K562 (cell line): ENCODE measurements around the gene PRICKLE2. TPM values are rescaled to one million over a fixed set of nuclear protein-coding genes. Genes with fewer than 3 reads are reported as not detected.

Experiments
- ATAC-seq: fragments of 200-7000 bp; cut with Tn5 transposase; 3 replicates; pipeline ENCODE4 v1.9.1; 2020; ENCODE audit warnings: moderate library complexity
- BruUV-seq: library from RNA; stranded (reverse); fragments of 400-500 nt; replicated peaks from 2 replicates; lab custom pipeline; 2021; lab: Mats Ljungman, UMichigan
- CTCF ChIA-PET: fragments of 300-600 bp; formaldehyde crosslinking; extraction: SDS; loops from one replicate; lab custom pipeline; 2021; ENCODE audit warnings: low intra/inter-chr PET ratio; lab: Yijun Ruan, JAX
- POLR2A ChIA-PET: fragments of 300-600, 350-650 bp; sonication (Branson Sonifier 250); formaldehyde crosslinking; extraction: SDS; loops from one replicate; lab custom pipeline; 2021; ENCODE audit warnings: antibody characterized with exemption, inconsistent platforms; lab: Yijun Ruan, JAX
- DNase-seq, 4 experiments: peaks; one replicate each; pipeline versions ENCODE4 v3.0.0 to v3.0.0-alpha.2; 2011 to 2018; ENCODE audit warnings: low spot score in 3 of 4, mixed read lengths in 3 of 4; ENCODE audit errors: extremely low read depth in 1 of 4
- FAIRE-seq: peaks from 2 replicates; lab custom pipeline; 2011; peaks lifted over from hg19 to GRCh38; lab: Jason Lieb, UNC
- H2AFZ ChIP-seq: 2 replicates; pipeline ENCODE4 v1.6.0; 2011; ENCODE audit warnings: low read depth, low read length, control low read depth, inconsistent platforms
- H3K27ac ChIP-seq: fragments of 200-600 bp; 3 replicates; pipeline ENCODE4 v1.8.0; 2011; ENCODE audit warnings: low read depth, mild to moderate bottlenecking, control low read depth, inconsistent platforms, low read length, moderate library complexity, mixed read lengths; ENCODE audit errors: extremely low read depth
- H3K27me3 ChIP-seq, 2 experiments: fragments of 300-600 bp in 1 of 2; 2 replicates in 1 of 2; 3 replicates in 1 of 2; pipeline versions ENCODE4 v1.6.0 to v1.8.0; 2011; ENCODE audit warnings: inconsistent platforms in 2 of 2, low read length in 2 of 2, mild to moderate bottlenecking in 1 of 2, mixed read lengths in 1 of 2, moderate library complexity in 1 of 2; ENCODE audit not compliant: control insufficient read depth in 2 of 2, insufficient read depth in 2 of 2
- H3K36me3 ChIP-seq: fragments of 300-600 bp; 3 replicates; pipeline ENCODE4 v1.8.0; 2011; ENCODE audit warnings: mild to moderate bottlenecking, low read length, inconsistent platforms; ENCODE audit not compliant: control insufficient read depth, insufficient read depth
- H3K4me1 ChIP-seq, 2 experiments: fragments of 200-600 bp in 1 of 2; replicated peaks in 1 of 2; 2 replicates in 1 of 2; 3 replicates in 1 of 2; pipeline versions ENCODE4 v1.5.1 to v1.8.0; 2011; ENCODE audit warnings: inconsistent platforms in 2 of 2, low read length in 2 of 2, mild to moderate bottlenecking in 1 of 2, mixed read lengths in 1 of 2, moderate library complexity in 1 of 2; ENCODE audit not compliant: control insufficient read depth in 2 of 2, insufficient read depth in 2 of 2
- H3K4me2 ChIP-seq: 2 replicates; pipeline ENCODE4 v1.6.1; 2011; ENCODE audit warnings: low read length, control low read depth, inconsistent platforms, mixed read lengths; ENCODE audit not compliant: insufficient read depth
- H3K4me3 ChIP-seq: fragments of 200-600 bp; sonication (generic), shearing (Covaris generic); 2 replicates; pipeline ENCODE4 v1.5.1; 2016; ENCODE audit warnings: control low read depth, inconsistent platforms
- H3K79me2 ChIP-seq: fragments of 200-600 bp; 3 replicates; pipeline ENCODE4 v1.8.0; 2011; ENCODE audit warnings: low read length, inconsistent platforms; ENCODE audit not compliant: control insufficient read depth, insufficient read depth
- H3K9ac ChIP-seq, 2 experiments: 2 replicates each; pipeline versions ENCODE4 v1.6.0 to v1.6.1; 2011; ENCODE audit warnings: low read depth in 2 of 2, low read length in 2 of 2, control low read depth in 1 of 2, inconsistent platforms in 1 of 2, mild to moderate bottlenecking in 1 of 2, mixed read lengths in 1 of 2; ENCODE audit not compliant: insufficient read depth in 1 of 2
- H3K9me1 ChIP-seq: one replicate; pipeline ENCODE4 v1.6.0; 2011; ENCODE audit warnings: inconsistent platforms, mild to moderate bottlenecking, low read length, moderate library complexity; ENCODE audit not compliant: control insufficient read depth, insufficient read depth
- H3K9me3 ChIP-seq: replicated peaks from 2 replicates; pipeline ENCODE4 v1.5.1; 2011; ENCODE audit warnings: low read depth, low read length, inconsistent platforms; ENCODE audit not compliant: control insufficient read depth, insufficient read depth
- H4K20me1 ChIP-seq: replicated peaks from 2 replicates; pipeline ENCODE4 v1.6.1; 2011; ENCODE audit warnings: low read length, inconsistent platforms, mixed read lengths; ENCODE audit not compliant: control insufficient read depth, insufficient read depth
- AFF4 ChIP-seq: sonication (generic); formaldehyde crosslinking; IDR thresholded peaks from 2 replicates; pipeline ENCODE4 v1.8.0; 2023; ENCODE audit warnings: mild to moderate bottlenecking, missing genetic modification reagents
- DEAF1 ChIP-seq: fragments of 450-650 bp; formaldehyde crosslinking; IDR thresholded peaks from 2 replicates; pipeline ENCODE4 v1.4.0; 2020; ENCODE audit warnings: mild to moderate bottlenecking, moderate library complexity
- FOXA3 ChIP-seq, 2 experiments: fragments of 450-650 bp in 1 of 2; sonication (generic) in 1 of 2; formaldehyde crosslinking; IDR thresholded peaks in 1 of 2; conservative IDR thresholded peaks in 1 of 2; 2 replicates each; pipeline versions ENCODE4 v1.4.0 to v1.8.0; 2020 to 2022; ENCODE audit warnings: mild to moderate bottlenecking in 2 of 2, missing genetic modification reagents in 1 of 2
- SP2 ChIP-seq: IDR thresholded peaks from 2 replicates; pipeline ENCODE4 v1.6.1; 2011; ENCODE audit warnings: mild to moderate bottlenecking, low read depth, low read length, moderate library complexity; ENCODE audit not compliant: poor library complexity, severe bottlenecking; ENCODE audit errors: extremely low read depth
- SRSF9 ChIP-seq: fragments of 200-400 bp; formaldehyde crosslinking; IDR thresholded peaks from 2 replicates; pipeline ENCODE4 v1.6.1; 2017; ENCODE audit warnings: low read depth, low read length, borderline replicate concordance
- TGIF2 ChIP-seq: sonication (generic); formaldehyde crosslinking; IDR thresholded peaks from 2 replicates; pipeline ENCODE4 v1.8.1; 2022; ENCODE audit warnings: mild to moderate bottlenecking, missing genetic modification reagents, moderate library complexity
- ZBTB1 ChIP-seq: sonication (generic); formaldehyde crosslinking; IDR thresholded peaks from 2 replicates; pipeline ENCODE4 v1.8.1; 2023; ENCODE audit warnings: missing genetic modification reagents, low read depth, mild to moderate bottlenecking, borderline replicate concordance
- ZFP1 ChIP-seq: fragments of 450-650 bp; formaldehyde crosslinking; IDR thresholded peaks from 2 replicates; pipeline ENCODE4 v1.4.0; 2020; ENCODE audit warnings: mild to moderate bottlenecking, mixed read lengths
- WGBS: fragments of 100-300 bp; shearing (Covaris generic); methylation state at CpG from one replicate; pipeline ENCODE4 v1.1.6; 2016; ENCODE audit warnings: low coverage, mixed read lengths; ENCODE audit not compliant: insufficient coverage; ENCODE audit errors: missing lambda C conversion rate; 5-methylcytosine and 5-hydroxymethylcytosine counted together
- in situ Hi-C: fragments of 300-500 bp; cut with MboI; formaldehyde crosslinking; loops from 4 replicates; pipeline ENCODE4 v1.15.0; 2018; ENCODE audit warnings: inconsistent platforms, mixed read lengths
- intact Hi-C: fragments of 100-400 bp; cut with micrococcal nuclease; formaldehyde crosslinking; loops from 2 replicates; pipeline ENCODE4 v1.14.2; 2022
- polyA plus RNA-seq, 8 experiments: library from polyadenylated mRNA; depleted of rRNA in 4 of 8; stranded (reverse) in 5 of 8; unstranded in 3 of 8; fragments of >200 nt; fragmentation: Nextera tagmentation in 2 of 8; fragmentation: Illumina TruSeq in 1 of 8; extraction: Ambion mirVana in 2 of 8; extraction: Trizol in 1 of 8; gene quantifications; 2 replicates each; pipeline versions ENCODE4 v1.2.1 to v1.2.3, GENCODE V29; 2011 to 2014; ENCODE audit warnings: inconsistent platforms in 1 of 8, missing spikeins in 1 of 8
- total RNA-seq, 7 experiments: library from RNA; depleted of rRNA in 6 of 7; stranded (reverse); fragments of >200 nt in 6 of 7; fragmentation: Illumina TruSeq in 2 of 7; extraction: Trizol in 2 of 7; gene quantifications; 2 replicates each; pipeline versions ENCODE4 v1.2.1 to v1.2.3, GENCODE V29; 2011 to 2021; ENCODE audit warnings: low replicate concordance in 1 of 7
- TF ChIP-seq, protein P1 (sequence below): fragments of 250-450 bp; sonication (Bioruptor Pico); IDR thresholded peaks from 2 replicates; pipeline ENCODE4 v1.8.0; 2022; ENCODE audit warnings: moderate library complexity, mild to moderate bottlenecking, inconsistent platforms

PRICKLE2 gene
- total and polyA plus RNA-seq, 9 of the 15 experiments (the other 6 are each of a cell fraction or from before 2014, with no cell fraction given): 0.07 to 0.09 TPM; not detected in 7

GRCh38 chr3:64130436-64130835 lies 94.8 kb downstream of the PRICKLE2 start:
- no peaks in the 10 kb centered on the region for H3K36me3 ChIP-seq
- POLR2A ChIA-PET: no interaction called here
- no peak overlapping the region for H3K4me3 ChIP-seq
- intact Hi-C loops: no loop called here
- H3K9ac ChIP-seq: no peak overlapping the region
- H3K27me3 ChIP-seq: peaks cover 0 to 8% of the 10 kb centered on the region in 2 experiments; a peak in 1 of 5 replicates
- no peaks in the 10 kb centered on the region for H3K4me1 ChIP-seq
- no peak overlapping the region for H3K27ac ChIP-seq
- H3K9me3 ChIP-seq: no peaks in the 10 kb centered on the region
- no peaks in the 10 kb centered on the region for H3K79me2 ChIP-seq
- no peak for FAIRE-seq
- no peak overlapping the region for H2AFZ ChIP-seq
- no peaks in the 10 kb centered on the region for H4K20me1 ChIP-seq
- no peak for ATAC-seq
- no peaks in the 10 kb centered on the region for H3K9me1 ChIP-seq
- CTCF ChIA-PET: no interaction called here
- no peak for TF ChIP-seq ZBTB1
- no peak for TF ChIP-seq FOXA3 (CRISPR knock-in tag; conservative IDR thresholded peaks at IDR 0.05 in 1 of 2, IDR thresholded peaks at IDR 0.05 in 1 of 2)
- no peak for TF ChIP-seq ZFP1 (CRISPR knock-in tag)
- TF ChIP-seq TGIF2: no peak
- TF ChIP-seq AFF4 (CRISPR knock-in tag): no peak
- TF ChIP-seq SRSF9: no peak
- no peak for TF ChIP-seq SP2
- TF ChIP-seq, protein P1, sequence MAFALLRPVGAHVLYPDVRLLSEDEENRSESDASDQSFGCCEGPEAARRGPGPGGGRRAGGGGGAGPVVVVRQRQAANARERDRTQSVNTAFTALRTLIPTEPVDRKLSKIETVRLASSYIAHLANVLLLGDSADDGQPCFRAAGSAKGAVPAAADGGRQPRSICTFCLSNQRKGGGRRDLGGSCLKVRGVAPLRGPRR: no peak
- TF ChIP-seq DEAF1: no peak
- TF ChIP-seq, all 486 proteins: peak for 0
- WGBS: 0% methylated on average over 1 of the region's 1 CpG
- H3K4me2 ChIP-seq: no peak overlapping the region
- no peak for DNase-seq
- BruUV-seq: no TSS peak
- in situ Hi-C loops: no loop called here
